ENCODE results near the gene DCAF5.

DCAF5 gene

GRCh38 chr14:69040353-69040752, 112.6 kb downstream of the DCAF5 start:
- DNase-seq (ENCODE audit: low read depth): no peak

GRCh38 chr14:69039288-69039628, 113.7 kb downstream of the DCAF5 start:
- DNase-seq (ENCODE audit: low read depth): no peak
- TF ChIP-seq POLR2A (IDR thresholded peaks at IDR 0.05; ENCODE audit: extremely low read depth, insufficient read length): no peak
- TF ChIP-seq MYC (IDR thresholded peaks at IDR 0.05; ENCODE audit: low read depth, low read length): no peak
- no peak for TF ChIP-seq MAX (IDR thresholded peaks at IDR 0.05; ENCODE audit: low read depth, low read length)
- no peak for TF ChIP-seq CTCF (IDR thresholded peaks at IDR 0.05; ENCODE audit: low read depth, low read length)
- H3K4me3 ChIP-seq (ENCODE audit: low read depth, low read length): no peak overlapping the region

More at GRCh38 chr14:69040353-69040752, 112.6 kb downstream of the DCAF5 start:
- no peak for TF ChIP-seq CTCF (IDR thresholded peaks at IDR 0.05; ENCODE audit: low read depth, low read length)
- TF ChIP-seq MAX (IDR thresholded peaks at IDR 0.05; ENCODE audit: low read depth, low read length): no peak
- no peak for TF ChIP-seq MYC (IDR thresholded peaks at IDR 0.05; ENCODE audit: low read depth, low read length)
- TF ChIP-seq POLR2A (IDR thresholded peaks at IDR 0.05; ENCODE audit: extremely low read depth, insufficient read length): no peak
- H3K4me3 ChIP-seq (ENCODE audit: low read depth, low read length): no peak overlapping the region

GRCh38 chr14:69038455-69039287, 114.2 kb downstream of the DCAF5 start:
- no peak for DNase-seq (ENCODE audit: low read depth)
- TF ChIP-seq MAX (IDR thresholded peaks at IDR 0.05; ENCODE audit: low read depth, low read length) (no peak), POLR2A (IDR thresholded peaks at IDR 0.05; ENCODE audit: extremely low read depth, insufficient read length) (no peak), MYC (IDR thresholded peaks at IDR 0.05; ENCODE audit: low read depth, low read length) (no peak), CTCF (IDR thresholded peaks at IDR 0.05; ENCODE audit: low read depth, low read length) (no peak)
- no peak overlapping the region for H3K4me3 ChIP-seq (ENCODE audit: low read depth, low read length)

GRCh38 chr14:69037790-69038454, 115.0 kb downstream of the DCAF5 start:
- DNase-seq (ENCODE audit: low read depth): no peak
- no peak for TF ChIP-seq MAX (IDR thresholded peaks at IDR 0.05; ENCODE audit: low read depth, low read length)
- TF ChIP-seq POLR2A (IDR thresholded peaks at IDR 0.05; ENCODE audit: extremely low read depth, insufficient read length): no peak
- no peak for TF ChIP-seq MYC (IDR thresholded peaks at IDR 0.05; ENCODE audit: low read depth, low read length)
- no peak for TF ChIP-seq CTCF (IDR thresholded peaks at IDR 0.05; ENCODE audit: low read depth, low read length)
- no peak overlapping the region for H3K4me3 ChIP-seq (ENCODE audit: low read depth, low read length)

- TF ChIP-seq MYC (IDR thresholded peaks at IDR 0.05; ENCODE audit: low read depth, low read length) (no peak), MAX (IDR thresholded peaks at IDR 0.05; ENCODE audit: low read depth, low read length) (no peak), POLR2A (IDR thresholded peaks at IDR 0.05; ENCODE audit: extremely low read depth, insufficient read length) (no peak), CTCF (IDR thresholded peaks at IDR 0.05; ENCODE audit: low read depth, low read length) (no peak)
- H3K4me3 ChIP-seq (ENCODE audit: low read depth, low read length): no peak overlapping the region
- no peak for DNase-seq (ENCODE audit: low read depth)
These were observed 116.0 kb downstream of the DCAF5 start for GRCh38 chr14:69036757-69037506.

All from NB4 (cell line).